Activated B cell treated with CpG ODN at 0.5 μM for 24 hours (primary cell): Measurements from ENCODE around the gene SLC35D3. TPM values are rescaled to one million over a fixed set of nuclear protein-coding genes. Genes with fewer than 3 reads are reported as not detected.
"Not testable (repeated sequence)": the region's sequence is repeated elsewhere in the genome, so short reads cannot be mapped to it uniquely, and the experiment has no call there.

Source experiments
- ATAC-seq: fragments of 200-7000 bp; cut with Tn5 transposase; one replicate; pipeline ENCODE4 v1.10.0; 2021; ENCODE audit warnings: low read depth, mild to moderate bottlenecking, moderate library complexity
- CTCF ChIA-PET: fragments of 350-600 bp; sonication (Branson Sonifier 250); formaldehyde crosslinking; loops from one replicate; lab custom pipeline; 2021; ENCODE audit warnings: antibody characterized with exemption; lab: Charles Lee
- POLR2A ChIA-PET: fragments of 350-600 bp; sonication (Branson Sonifier 250); formaldehyde crosslinking; loops from one replicate; lab custom pipeline; 2021; ENCODE audit warnings: antibody characterized with exemption; lab: Charles Lee
- DNase-seq: peaks from one replicate; pipeline ENCODE4 v3.0.0; 2022
- H3K27ac Mint-ChIP-seq: one replicate; pipeline ENCODE4 v1.8.0; 2020; ENCODE audit warnings: mixed read lengths
- H3K27me3 Mint-ChIP-seq: one replicate; pipeline ENCODE4 v1.8.0; 2021; ENCODE audit warnings: mixed read lengths
- H3K36me3 Mint-ChIP-seq: one replicate; pipeline ENCODE4 v1.8.0; 2021; ENCODE audit warnings: low read depth, mixed read lengths
- H3K4me1 Mint-ChIP-seq: one replicate; pipeline ENCODE4 v1.8.0; 2021; ENCODE audit warnings: mixed read lengths
- H3K4me3 Mint-ChIP-seq: one replicate; pipeline ENCODE4 v1.8.0; 2020; ENCODE audit warnings: mild to moderate bottlenecking, mixed read lengths
- H3K9me3 Mint-ChIP-seq: one replicate; pipeline ENCODE4 v1.8.0; 2020; ENCODE audit warnings: mixed read lengths
- CTCF ChIP-seq: fragments of 200-600 bp; IDR thresholded peaks from one replicate; pipeline ENCODE4 v1.8.0; 2022; ENCODE audit warnings: antibody characterized with exemption, mild to moderate bottlenecking
- intact Hi-C: fragments of 100-400 bp; cut with micrococcal nuclease; formaldehyde crosslinking; loops from one replicate; pipeline ENCODE4 v1.15.1; 2024
- total RNA-seq: library from RNA; stranded (reverse); gene quantifications from 2 replicates; pipeline ENCODE4 v1.2.3, GENCODE V29; 2022

Gene SLC35D3
- total RNA-seq, 1 donor from 2014 or later: not detected

DNA sequence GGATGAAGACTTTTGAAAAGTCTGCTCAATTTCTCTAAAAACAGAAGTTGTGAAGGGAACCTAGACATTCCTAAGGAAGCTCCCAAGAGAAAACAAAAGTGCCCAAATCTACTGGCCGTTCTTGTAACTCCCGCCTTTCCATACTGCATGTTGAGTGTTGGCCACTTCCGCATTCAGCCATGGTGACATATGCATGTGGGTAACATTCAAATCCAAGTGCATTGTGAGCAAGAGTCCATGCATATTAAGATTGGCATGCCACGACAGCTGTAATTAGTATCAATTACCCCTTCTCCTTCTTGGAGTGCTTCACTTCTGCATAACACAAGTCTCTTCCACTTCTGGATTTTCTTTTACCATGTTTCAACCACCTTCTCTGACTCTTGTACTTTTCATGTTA is 8.4 kb downstream of the SLC35D3 start:
- CTCF ChIA-PET: no interaction called here
- POLR2A ChIA-PET: no interaction called here
- peaks cover 23% of the 10 kb centered on the region for H3K27me3 Mint-ChIP-seq
- H3K4me1 Mint-ChIP-seq: no peaks in the 10 kb centered on the region
- intact Hi-C loops: no loop called here
- no peak for ATAC-seq
- H3K9me3 Mint-ChIP-seq: no peaks in the 10 kb centered on the region
- no peak overlapping the region for H3K27ac Mint-ChIP-seq
- no peak for DNase-seq
- no peak for TF ChIP-seq CTCF
- no peak overlapping the region for H3K4me3 Mint-ChIP-seq
- no peaks in the 10 kb centered on the region for H3K36me3 Mint-ChIP-seq

GRCh38 chr6:136932599-136932998 is 10.5 kb downstream of the SLC35D3 start:
- no peaks in the 10 kb centered on the region for H3K36me3 Mint-ChIP-seq
- intact Hi-C loops: no loop called here

GRCh38 chr6:136945072-136945471 is 23.0 kb downstream of the SLC35D3 start:
- ChIA-PET CTCF (no interaction called here), POLR2A (no interaction called here)
- no peak overlapping the region for H3K27ac Mint-ChIP-seq
- H3K36me3 Mint-ChIP-seq: no peaks in the 10 kb centered on the region
- H3K9me3 Mint-ChIP-seq: peaks cover 12% of the 10 kb centered on the region
- no peaks in the 10 kb centered on the region for H3K4me1 Mint-ChIP-seq
- peaks cover 9% of the 10 kb centered on the region for H3K27me3 Mint-ChIP-seq
- intact Hi-C loops: no loop called here
- H3K4me3 Mint-ChIP-seq: no peak overlapping the region
- ATAC-seq (no peak), DNase-seq (no peak)
- no peak for TF ChIP-seq CTCF

More at GRCh38 chr6:136932599-136932998, 10.5 kb downstream of the SLC35D3 start:
- ChIA-PET CTCF (interaction anchor here (0.6 kb wide), 1 partner anchor 23 kb away, joined by 4 read pairs; no protein-coding TSS in a partner anchor), POLR2A (no interaction called here)
- Mint-ChIP-seq H3K4me1 (no peaks in the 10 kb centered on the region), H3K27ac (no peak overlapping the region), H3K4me3 (no peak overlapping the region), H3K27me3 (peaks cover 36% of the 10 kb centered on the region), H3K9me3 (no peaks in the 10 kb centered on the region)
- TF ChIP-seq CTCF: no peak
- DNase-seq: no peak
- ATAC-seq: no peak

DNA sequence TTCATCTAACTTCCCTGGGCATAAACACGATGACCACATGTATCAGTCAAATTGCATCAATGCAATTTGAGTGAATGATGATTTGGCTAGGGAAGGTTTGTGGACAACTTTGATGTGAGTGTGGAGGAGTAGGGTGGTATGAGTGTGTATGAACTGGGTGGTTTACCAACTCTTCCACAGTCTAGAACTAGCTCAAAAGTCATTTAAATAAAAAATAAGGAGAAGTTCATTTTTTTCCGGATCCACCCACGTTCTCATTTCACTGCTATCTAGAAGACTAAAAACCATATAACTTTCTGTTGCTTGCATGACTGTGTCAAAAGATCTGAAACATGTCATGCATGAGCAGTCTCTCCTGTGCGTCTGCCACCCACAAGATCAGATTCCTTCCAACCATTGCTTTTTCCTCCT is 23.6 kb downstream of the SLC35D3 start:
- Mint-ChIP-seq H3K4me1 (no peaks in the 10 kb centered on the region), H3K9me3 (peaks cover 12% of the 10 kb centered on the region), H3K36me3 (no peaks in the 10 kb centered on the region), H3K27ac (no peak overlapping the region), H3K4me3 (no peak overlapping the region), H3K27me3 (peaks cover 9% of the 10 kb centered on the region)
- ChIA-PET POLR2A (no interaction called here), CTCF (no interaction called here)
- ATAC-seq (no peak), DNase-seq (no peak)
- no peak for TF ChIP-seq CTCF
- intact Hi-C loops: no loop called here

DNA sequence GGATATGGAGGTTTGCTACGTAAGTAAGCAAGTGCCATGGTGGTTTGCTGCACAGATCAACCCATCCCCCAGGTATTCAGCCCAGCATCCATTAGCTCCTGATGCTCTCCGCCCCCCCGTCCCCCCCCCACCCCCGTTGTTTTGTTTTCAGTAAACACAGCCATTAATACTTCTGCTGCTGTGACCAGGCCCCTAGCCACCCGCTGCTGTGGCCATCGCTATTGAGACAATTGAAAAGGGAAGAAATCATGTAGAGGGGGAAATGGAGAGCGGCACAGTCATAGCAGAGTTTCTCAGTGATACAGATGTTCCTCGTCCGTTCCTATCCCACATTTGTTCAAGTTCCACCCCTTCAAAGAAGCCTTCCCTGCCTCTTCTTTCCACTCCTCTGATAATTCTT is 24.9 kb downstream of the SLC35D3 start:
- ChIA-PET POLR2A (no interaction called here), CTCF (no interaction called here)
- H3K27me3 Mint-ChIP-seq: peaks cover 9% of the 10 kb centered on the region
- H3K9me3 Mint-ChIP-seq: peaks cover 3% of the 10 kb centered on the region
- DNase-seq (no peak), ATAC-seq (no peak)
- H3K4me3 Mint-ChIP-seq: no peak overlapping the region
- no peak overlapping the region for H3K27ac Mint-ChIP-seq
- no peaks in the 10 kb centered on the region for H3K36me3 Mint-ChIP-seq
- TF ChIP-seq CTCF: no peak
- intact Hi-C loops: no loop called here
- no peaks in the 10 kb centered on the region for H3K4me1 Mint-ChIP-seq

DNA sequence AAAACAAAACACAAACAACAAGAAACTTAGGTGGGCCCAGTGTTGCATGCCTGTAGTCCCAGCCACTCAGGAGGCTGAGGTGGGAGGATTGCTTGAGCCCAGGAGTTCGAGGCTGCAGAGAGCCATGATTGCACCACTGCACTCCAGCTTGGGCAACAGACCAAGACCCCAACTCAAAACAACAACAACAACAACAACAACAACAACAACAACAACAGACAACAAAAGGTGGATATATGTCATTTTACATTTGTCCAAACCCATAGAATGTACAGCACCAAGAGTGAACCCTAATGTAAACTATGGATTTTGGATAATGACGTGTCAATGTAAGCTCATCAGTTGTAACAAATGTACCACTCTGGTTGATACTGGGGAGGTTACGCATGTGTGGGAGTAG is 27.9 kb downstream of the SLC35D3 start:
- CTCF ChIA-PET, H3K36me3 Mint-ChIP-seq, H3K27me3 Mint-ChIP-seq, intact Hi-C loops, DNase-seq, H3K4me1 Mint-ChIP-seq, H3K27ac Mint-ChIP-seq, H3K4me3 Mint-ChIP-seq, H3K9me3 Mint-ChIP-seq, ATAC-seq, POLR2A ChIA-PET: not testable (repeated sequence)
